SH-SY5Y (cell line): Measurements from ENCODE around the gene ATF6.

Source experiments
- GATA2 ChIP-seq: IDR thresholded peaks from 2 replicates; pipeline ENCODE4 v1.6.1; 2011; ENCODE audit warnings: mild to moderate bottlenecking, low read depth, low read length
- GATA3 ChIP-seq: IDR thresholded peaks from 2 replicates; pipeline ENCODE4 v1.6.1; 2011; ENCODE audit warnings: low read depth, mild to moderate bottlenecking, low read length, moderate library complexity

The ATF6 gene

DNA sequence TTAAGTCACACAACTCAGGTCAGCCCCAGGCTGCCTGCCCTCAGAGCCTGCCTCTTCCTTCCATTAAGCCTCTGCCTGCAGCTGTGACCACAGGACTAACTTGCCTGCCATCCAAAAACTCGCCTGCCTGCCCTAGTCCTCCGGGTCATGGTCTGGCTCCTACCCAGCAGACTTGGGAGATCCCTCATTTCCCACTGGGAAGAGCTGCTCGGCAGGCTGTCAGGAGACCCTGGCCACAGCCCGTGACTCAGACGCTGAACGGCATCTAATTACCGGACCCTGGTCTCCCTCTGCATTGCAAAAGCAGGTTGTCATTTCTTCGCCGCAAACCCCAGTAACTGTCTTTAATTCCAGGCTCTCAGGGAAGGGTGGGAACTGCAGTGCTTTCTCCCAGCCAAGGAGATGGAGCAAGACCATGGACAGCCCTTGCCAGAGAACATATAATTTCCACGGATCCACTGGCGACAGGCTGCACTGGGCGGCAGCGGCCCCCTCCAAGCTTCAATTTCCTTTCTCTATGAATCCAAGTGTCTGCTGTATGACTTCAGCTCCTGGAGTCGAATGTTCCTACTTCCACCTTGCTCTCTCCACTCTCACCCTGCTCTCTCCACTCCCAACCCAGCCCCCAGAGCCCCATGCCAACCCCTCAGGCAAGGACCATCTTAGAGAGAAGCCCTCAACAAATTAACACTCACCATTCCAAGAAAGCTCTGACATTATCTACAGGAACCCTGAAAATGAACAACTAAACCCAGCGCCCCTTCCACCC, 237.1 kb downstream of the ATF6 start:
- no peak for TF ChIP-seq GATA3
- no peak for TF ChIP-seq GATA2

DNA sequence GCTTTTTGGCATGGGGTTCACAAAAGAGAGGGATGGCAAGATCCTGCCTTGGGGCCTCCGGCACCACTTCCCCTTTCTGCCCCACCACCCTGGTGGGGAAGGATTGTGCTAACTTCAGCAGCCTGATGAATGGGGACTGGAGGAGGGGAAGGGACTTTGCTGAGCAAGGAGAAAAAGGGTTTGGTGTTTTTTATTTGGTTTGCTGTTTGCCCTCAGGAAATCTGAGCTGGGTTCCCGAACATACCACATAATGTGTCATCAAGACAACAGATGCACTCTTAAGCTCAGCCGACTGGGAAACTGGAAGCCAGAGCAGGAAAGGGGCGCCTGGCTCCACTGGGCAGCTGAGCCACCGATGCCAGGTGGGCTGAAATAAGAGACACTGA, 237.7 kb downstream of the ATF6 start:
- TF ChIP-seq GATA3: no peak
- no peak for TF ChIP-seq GATA2

- no peak for TF ChIP-seq GATA3
- TF ChIP-seq GATA2: no peak
Observed at GRCh38 chr1:162004441-162004950, 238.4 kb downstream of the ATF6 start.

- TF ChIP-seq GATA3 (no peak), GATA2 (no peak)
Observed at GRCh38 chr1:162006081-162006480, 240.0 kb downstream of the ATF6 start.

GRCh38 chr1:162007466-162007865, 241.3 kb downstream of the ATF6 start:
- no peak for TF ChIP-seq GATA2
- no peak for TF ChIP-seq GATA3

DNA sequence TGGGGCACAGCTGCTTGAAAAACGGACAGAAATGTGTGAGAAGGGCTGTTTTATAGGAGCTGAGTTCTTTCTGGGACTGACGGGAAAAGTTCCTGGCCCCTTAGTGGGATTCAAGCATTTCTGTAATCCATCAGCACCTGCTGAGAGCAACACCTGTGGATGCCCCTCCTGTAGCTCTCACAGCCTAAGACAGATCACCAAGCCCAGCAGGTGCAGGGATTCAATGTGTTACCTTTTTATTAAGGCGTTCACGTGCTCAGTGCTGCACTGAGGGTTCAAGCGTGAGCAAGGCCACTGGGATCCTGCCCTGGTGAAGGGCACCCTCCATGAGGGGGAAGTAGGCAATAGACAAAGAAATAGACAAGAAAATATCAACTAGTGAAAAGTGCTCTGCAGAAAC, 242.7 kb downstream of the ATF6 start:
- no peak for TF ChIP-seq GATA2
- no peak for TF ChIP-seq GATA3

DNA sequence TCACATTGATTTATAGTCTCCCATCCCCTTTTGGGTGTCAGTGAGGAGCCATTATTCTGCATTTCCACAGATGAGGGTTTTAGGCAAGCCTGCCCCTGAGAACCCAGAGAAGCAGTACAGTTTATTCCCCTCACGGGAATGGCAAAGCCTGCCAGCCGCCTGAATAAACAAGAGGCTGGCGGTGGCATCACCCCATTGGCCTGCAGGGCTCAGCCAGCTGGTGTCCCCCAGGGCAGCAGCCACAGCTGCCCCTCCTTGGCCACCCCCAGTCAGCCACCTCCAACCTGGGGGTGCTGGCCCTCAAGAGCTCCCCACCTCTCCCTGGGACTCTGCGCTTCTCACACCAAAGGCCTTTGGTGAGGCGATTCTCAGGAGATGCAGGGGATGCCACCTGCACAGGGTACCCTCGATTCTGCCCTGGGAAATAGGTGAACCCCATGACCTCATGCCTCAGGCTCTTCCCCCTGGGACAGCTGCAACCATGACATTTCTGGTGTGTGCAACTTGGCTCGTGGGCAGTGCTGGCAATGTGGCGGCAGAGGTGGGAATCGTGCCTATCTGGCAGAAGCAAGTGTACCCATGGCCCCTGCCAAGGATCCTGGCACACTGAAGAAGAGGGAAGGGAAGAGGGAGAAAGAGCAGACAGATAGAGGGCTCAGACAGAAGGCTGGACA, 243.5 kb downstream of the ATF6 start:
- TF ChIP-seq GATA2: no peak
- TF ChIP-seq GATA3: no peak

GRCh38 chr1:162010175-162010506, 244.0 kb downstream of the ATF6 start:
- TF ChIP-seq GATA3 (no peak), GATA2 (no peak)

DNA sequence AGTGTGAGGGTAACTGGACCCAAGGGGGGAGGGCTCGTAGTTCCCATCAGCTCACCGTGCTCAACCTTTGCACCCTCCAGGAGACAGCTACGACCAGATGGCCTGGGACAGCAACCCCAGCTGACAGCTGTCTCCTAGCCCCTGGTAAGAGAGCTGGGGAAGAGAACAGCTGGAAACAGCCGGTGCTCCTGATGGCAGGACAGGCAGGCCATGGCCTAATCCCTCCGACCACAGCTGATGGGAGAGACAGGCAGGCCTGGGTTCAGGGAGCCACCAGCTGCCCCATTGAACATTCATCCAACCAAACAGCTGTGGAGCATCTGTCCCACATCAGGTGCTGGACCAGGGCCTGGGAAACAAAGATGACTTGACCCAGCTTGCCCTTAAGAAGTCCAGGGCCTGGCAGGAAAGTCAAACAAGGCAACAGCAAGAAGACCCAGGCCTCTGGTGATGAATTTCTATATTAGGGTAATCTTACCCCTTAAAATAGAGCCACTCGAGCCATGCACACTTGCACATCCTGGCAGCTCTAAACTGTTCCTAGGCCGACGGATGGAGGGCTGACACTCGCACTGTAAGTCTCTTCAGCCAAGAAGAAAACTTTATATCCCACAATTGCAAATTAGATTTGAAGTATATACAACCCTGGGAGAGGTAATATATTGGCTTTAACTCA, 245.4 kb downstream of the ATF6 start:
- no peak for TF ChIP-seq GATA3
- no peak for TF ChIP-seq GATA2

DNA sequence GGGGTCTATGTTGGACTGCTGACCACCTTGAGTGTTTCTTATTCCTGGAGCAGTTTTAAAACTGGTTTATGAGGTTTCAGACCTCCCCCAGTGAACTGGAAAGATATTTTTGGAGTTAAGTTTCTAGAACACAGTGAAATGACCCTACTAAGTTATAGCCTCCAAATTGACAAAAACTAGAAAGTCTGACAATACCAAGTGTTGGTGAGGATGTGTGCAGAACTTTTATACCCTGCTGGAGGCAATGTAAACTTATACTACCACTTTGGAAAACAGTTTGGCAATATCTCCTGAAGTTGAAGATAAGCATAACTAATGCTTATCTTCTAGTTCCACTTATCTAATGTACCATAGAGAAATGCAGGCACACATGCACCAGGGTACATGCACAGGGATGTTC, 247.2 kb downstream of the ATF6 start:
- TF ChIP-seq GATA3: no peak
- no peak for TF ChIP-seq GATA2
